ENCODE measurements around the gene RPEL1.

RPEL1 gene

DNA sequence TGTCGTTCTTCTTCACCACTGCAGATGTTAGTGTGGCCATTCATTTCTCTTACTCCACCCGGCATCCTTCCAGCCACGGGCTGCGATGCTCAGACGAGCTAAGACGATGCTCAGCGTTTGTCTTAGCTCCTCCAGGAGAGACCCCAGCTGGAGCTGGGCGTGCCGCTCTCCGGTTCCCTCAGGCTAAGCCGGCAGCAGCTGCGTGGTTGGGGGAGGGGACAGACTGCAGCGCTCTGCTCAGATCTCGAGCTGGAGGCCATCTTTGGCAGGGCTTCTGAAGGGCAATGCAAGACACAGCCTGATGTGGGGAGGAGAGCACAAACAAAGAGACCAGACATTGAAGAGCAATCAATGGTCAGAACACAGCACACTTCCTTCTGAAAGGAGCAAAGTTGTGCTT, 36.1 kb downstream of the RPEL1 start:
- no peak for DNase-seq

DNA sequence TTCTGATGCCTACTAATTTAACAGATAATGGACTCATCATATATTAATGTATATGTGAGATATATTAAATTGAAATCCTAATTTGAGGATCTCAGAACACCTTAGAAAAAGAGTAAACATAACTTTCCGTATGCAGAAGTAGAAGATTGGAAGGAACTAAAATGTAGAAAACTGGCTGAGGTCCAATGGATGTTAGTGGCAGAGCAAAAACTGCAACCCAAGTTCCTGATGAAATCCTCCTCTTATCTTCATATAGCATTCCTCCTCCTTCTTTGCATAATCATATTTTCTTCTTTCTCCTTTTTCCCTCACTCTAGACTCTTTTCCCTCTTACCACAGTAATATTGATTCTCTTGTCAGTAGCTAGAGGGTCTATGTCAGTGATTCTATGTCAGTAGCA, 37.3 kb downstream of the RPEL1 start:
- no peak for DNase-seq

DNA sequence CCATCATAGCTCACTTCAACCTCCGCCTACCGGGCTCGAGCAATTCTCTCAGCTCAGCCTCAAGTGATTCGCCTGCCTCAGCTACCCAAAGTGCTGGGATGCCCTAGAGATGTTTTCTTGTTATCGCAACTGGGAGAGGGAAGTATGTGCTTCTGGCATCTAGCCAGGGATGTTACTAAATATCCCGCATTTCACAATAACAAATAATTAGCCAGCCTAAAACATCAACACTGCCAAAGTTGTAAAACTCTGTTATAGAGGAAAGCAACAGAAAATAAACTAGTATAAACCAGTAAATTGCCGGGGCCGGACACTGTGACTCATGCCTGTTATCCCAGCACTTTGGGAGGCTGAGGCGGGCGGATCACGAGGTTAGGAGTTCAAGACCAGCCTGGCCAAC, 38.5 kb downstream of the RPEL1 start:
- DNase-seq = no peak

DNA sequence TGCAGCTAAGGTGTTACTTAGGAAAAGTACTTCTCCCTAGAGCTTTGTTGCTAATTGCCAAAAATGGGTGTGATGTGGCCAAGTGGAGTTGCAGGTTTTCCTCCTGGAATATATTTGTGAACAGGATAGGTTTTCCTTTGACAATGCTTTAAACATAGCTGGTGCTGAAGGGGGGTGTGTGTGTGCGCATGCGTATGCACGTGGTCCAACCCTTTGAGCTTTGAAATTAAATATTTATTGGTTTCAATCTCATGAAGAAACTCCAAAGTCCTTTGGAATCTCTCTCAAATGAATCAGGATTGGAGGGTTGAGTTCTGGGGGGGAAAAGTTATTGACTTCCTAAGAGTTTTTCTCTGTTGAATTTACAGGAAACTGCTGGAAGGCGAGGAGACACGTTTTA, 42.3 kb downstream of the RPEL1 start:
- DNase-seq = no peak

DNA sequence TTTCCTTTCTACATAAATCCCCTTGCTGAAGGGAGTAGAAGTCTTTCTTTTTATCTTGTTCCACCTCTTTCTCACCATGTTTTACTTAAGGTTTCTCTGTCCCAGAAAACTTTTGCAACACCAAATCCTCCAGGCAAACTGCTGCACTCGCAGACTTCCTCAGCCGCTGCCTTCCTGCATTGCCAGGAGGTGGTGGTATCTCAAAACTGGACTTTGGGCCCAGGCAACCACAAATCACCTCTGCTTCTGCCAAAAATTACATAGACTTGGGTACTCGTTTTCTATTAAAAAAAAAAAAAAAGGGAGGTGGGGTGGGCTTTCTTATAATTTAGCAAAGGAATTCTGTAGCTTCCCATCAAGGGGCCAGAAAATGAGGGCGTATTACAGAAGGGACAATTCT, 45.9 kb downstream of the RPEL1 start:
- DNase-seq = no peak

DNA sequence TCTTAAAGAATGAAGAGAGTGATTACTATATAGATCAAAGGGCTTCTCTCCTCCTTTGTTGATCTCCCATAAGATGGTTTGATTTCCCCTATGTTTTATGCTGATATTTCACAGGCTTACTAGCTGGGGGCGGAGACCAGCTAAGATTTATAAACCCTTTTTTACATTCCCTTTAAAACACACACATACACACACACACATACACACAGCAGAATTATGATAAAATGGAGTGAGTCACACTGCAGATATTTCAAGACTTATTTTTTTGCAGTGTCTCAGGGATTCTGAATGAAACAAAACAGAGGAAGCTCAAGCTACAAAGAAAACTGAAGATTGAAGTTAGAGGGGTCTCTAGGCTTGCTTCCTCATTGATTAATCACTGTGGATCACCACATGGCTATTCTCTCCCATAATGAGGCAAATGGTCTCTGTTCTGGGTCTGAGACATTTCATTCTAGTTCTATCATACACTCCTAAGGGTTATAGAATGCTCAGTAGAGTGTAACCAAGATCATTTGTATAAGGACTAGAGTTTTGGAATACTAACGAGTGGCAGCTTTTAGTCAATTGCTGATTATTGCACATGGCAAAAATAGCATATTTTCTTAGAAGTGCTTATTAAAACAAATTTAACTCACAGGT, 49.8 kb downstream of the RPEL1 start:
- DNase-seq = no peak
